HepG2 (cell line): ENCODE measurements around the gene TBC1D12. TPM values are rescaled to one million over a fixed set of nuclear protein-coding genes. Genes with fewer than 3 reads are reported as not detected.

ENCODE experiments used
- BORCS8-MEF2B ChIP-seq: sonication (generic); formaldehyde crosslinking; IDR thresholded peaks from 2 replicates; pipeline ENCODE4 v1.8.0; 2022; ENCODE audit warnings: mild to moderate bottlenecking, missing genetic modification reagents
- HOXA9 ChIP-seq: sonication (generic); formaldehyde crosslinking; IDR thresholded peaks from 2 replicates; pipeline ENCODE4 v1.8.1; 2022; ENCODE audit warnings: missing genetic modification reagents, mild to moderate bottlenecking, moderate library complexity, borderline replicate concordance
- MXI1 ChIP-seq: IDR thresholded peaks from 3 replicates; pipeline ENCODE4 v1.6.1; 2012; ENCODE audit warnings: low read depth, low read length, inconsistent platforms, borderline replicate concordance
- RARG ChIP-seq: sonication (generic); formaldehyde crosslinking; IDR thresholded peaks from 2 replicates; pipeline ENCODE4 v1.4.0; 2020; ENCODE audit warnings: low read depth, mild to moderate bottlenecking, missing genetic modification reagents
- SIN3A ChIP-seq: IDR thresholded peaks from 2 replicates; pipeline ENCODE4 v1.6.1; 2011; ENCODE audit warnings: low read depth, mild to moderate bottlenecking, control low read depth, low read length, borderline replicate concordance
- ZBED4 ChIP-seq: sonication (generic); formaldehyde crosslinking; IDR thresholded peaks from 2 replicates; pipeline ENCODE4 v1.4.0; 2020; ENCODE audit warnings: missing genetic modification reagents, borderline replicate concordance
- ZNF503 ChIP-seq: sonication (generic); formaldehyde crosslinking; IDR thresholded peaks from 2 replicates; pipeline ENCODE4 v1.4.0; 2020; ENCODE audit warnings: missing genetic modification reagents
- ZNF543 ChIP-seq: sonication (generic); formaldehyde crosslinking; IDR thresholded peaks from 2 replicates; pipeline ENCODE4 v1.4.0; 2020; ENCODE audit warnings: mild to moderate bottlenecking, missing genetic modification reagents
- ZNF556 ChIP-seq: sonication (generic); formaldehyde crosslinking; IDR thresholded peaks from 2 replicates; pipeline ENCODE4 v1.4.0; 2020; ENCODE audit warnings: mild to moderate bottlenecking, missing genetic modification reagents, borderline replicate concordance
- ZNF558 ChIP-seq: sonication (generic); formaldehyde crosslinking; IDR thresholded peaks from 2 replicates; pipeline ENCODE4 v1.9.0; 2022; ENCODE audit warnings: mild to moderate bottlenecking, missing genetic modification reagents, borderline replicate concordance
- ZNF678 ChIP-seq: sonication (generic); formaldehyde crosslinking; IDR thresholded peaks from 2 replicates; pipeline ENCODE4 v1.4.0; 2020; ENCODE audit warnings: mild to moderate bottlenecking, missing genetic modification reagents
- ZSCAN12 ChIP-seq: sonication (generic); formaldehyde crosslinking; IDR thresholded peaks from 2 replicates; pipeline ENCODE4 v1.9.0; 2021; ENCODE audit warnings: mild to moderate bottlenecking, missing genetic modification reagents
- polyA plus RNA-seq, 8 experiments: library from polyadenylated mRNA; depleted of rRNA in 3 of 8; stranded (reverse) in 7 of 8; unstranded in 1 of 8; fragments of >200 nt; fragmentation: Illumina TruSeq in 4 of 8; extraction: Trizol in 4 of 8; gene quantifications; 2 replicates each; pipeline versions ENCODE4 v1.2.1 to v1.2.3, GENCODE V29; 2011 to 2016; ENCODE audit warnings: low read depth in 4 of 8, missing spikeins in 1 of 8, mixed read lengths in 1 of 8; ENCODE audit not compliant: insufficient read depth in 1 of 8
- total RNA-seq, 5 experiments: library from RNA; depleted of rRNA; stranded (reverse); fragments of >200 nt; fragmentation: Illumina TruSeq; extraction: Trizol; gene quantifications; 2 replicates each; pipeline ENCODE4 v1.2.3, GENCODE V29; 2016; ENCODE audit warnings: low read depth in 1 of 5
- TF ChIP-seq, protein P1 (sequence below): IDR thresholded peaks from 2 replicates; pipeline ENCODE4 v1.6.1; 2012; ENCODE audit warnings: inconsistent platforms
- TF ChIP-seq, protein P2 (sequence below): sonication (generic); formaldehyde crosslinking; IDR thresholded peaks from 2 replicates; pipeline ENCODE4 v1.8.1; 2022; ENCODE audit warnings: mild to moderate bottlenecking, missing genetic modification reagents
- TF ChIP-seq, protein P3 (sequence below): sonication (generic); formaldehyde crosslinking; IDR thresholded peaks from 2 replicates; pipeline ENCODE4 v1.4.0; 2020; ENCODE audit warnings: missing genetic modification reagents, borderline replicate concordance
- TF ChIP-seq, protein P4 (sequence below): sonication (generic); formaldehyde crosslinking; IDR thresholded peaks from 2 replicates; pipeline ENCODE4 v1.8.0; 2022; ENCODE audit warnings: missing genetic modification reagents, low read depth, mild to moderate bottlenecking, borderline replicate concordance
- TF ChIP-seq, protein P5 (sequence below): sonication (generic); formaldehyde crosslinking; IDR thresholded peaks from 2 replicates; pipeline ENCODE4 v1.5.0; 2020; ENCODE audit warnings: missing genetic modification reagents

Gene TBC1D12
- total and polyA plus RNA-seq, 2 of the 13 experiments (the other 11 are each of a cell fraction or from before 2014, with no cell fraction given) = 5.7 to 6.2 TPM

DNA sequence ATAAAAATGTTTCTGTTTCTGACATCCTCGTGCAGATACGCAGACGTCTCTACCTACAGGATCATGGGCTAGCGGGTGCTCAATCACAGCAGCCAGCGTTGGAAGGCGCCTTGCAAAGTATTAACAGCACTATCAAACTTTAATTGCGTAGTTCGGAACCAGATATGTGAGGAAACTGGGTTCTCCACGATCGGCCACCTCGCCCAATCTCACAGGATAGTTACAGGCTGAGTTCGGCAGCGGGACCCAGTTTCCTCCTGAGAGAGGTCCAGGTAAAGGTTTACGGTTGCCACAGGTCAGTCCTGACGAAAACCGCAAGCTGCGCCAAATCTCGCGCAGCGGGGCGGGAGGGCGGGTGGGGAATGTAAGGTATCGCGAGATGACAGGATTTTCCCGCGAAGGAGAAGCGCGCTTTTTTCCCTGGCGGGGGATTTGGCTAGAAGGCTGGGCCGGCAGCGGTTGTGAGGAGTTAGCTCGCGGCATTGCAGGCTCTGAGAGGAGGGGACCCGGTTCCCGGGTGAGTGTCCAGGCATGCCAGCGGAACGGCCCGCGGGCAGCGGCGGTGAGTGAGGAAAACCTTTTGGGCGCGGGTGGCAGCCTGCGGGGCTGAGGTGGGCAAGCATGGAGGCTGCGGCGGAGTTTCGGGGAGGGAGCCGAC is 143.2 kb downstream of the TBC1D12 start, which contains the start of gene HELLS (continued):
- TF ChIP-seq, protein P1, sequence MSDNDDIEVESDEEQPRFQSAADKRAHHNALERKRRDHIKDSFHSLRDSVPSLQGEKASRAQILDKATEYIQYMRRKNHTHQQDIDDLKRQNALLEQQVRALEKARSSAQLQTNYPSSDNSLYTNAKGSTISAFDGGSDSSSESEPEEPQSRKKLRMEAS = peak; percentile 23
- TF ChIP-seq, protein P2, sequence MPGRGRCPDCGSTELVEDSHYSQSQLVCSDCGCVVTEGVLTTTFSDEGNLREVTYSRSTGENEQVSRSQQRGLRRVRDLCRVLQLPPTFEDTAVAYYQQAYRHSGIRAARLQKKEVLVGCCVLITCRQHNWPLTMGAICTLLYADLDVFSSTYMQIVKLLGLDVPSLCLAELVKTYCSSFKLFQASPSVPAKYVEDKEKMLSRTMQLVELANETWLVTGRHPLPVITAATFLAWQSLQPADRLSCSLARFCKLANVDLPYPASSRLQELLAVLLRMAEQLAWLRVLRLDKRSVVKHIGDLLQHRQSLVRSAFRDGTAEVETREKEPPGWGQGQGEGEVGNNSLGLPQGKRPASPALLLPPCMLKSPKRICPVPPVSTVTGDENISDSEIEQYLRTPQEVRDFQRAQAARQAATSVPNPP = no peak
- TF ChIP-seq BORCS8-MEF2B (CRISPR knock-in tag) (0 out of 2 replicates have a peak, but pooled peaks have one; percentile 19), ZNF503 (peak; percentile 28; the same call in 1 of the 2 replicates), HOXA9 (CRISPR knock-in tag) (peak; percentile 48; the same call in 1 of the 2 replicates), ZNF556 (CRISPR knock-in tag) (0 out of 2 replicates have a peak, but pooled peaks have one; percentile 43), ZBED4 (CRISPR knock-in tag) (peak; percentile 84), ZNF678 (0 out of 2 replicates have a peak, but pooled peaks have one; percentile 56), RARG (CRISPR knock-in tag) (no peak), ZNF558 (peak; percentile 61; the same call in 1 of the 2 replicates), ZSCAN12 (CRISPR knock-in tag) (no peak), MXI1 (0 out of 3 replicates have a peak, but pooled peaks have one; percentile 69), ZNF543 (CRISPR knock-in tag) (peak; percentile 52; the same call in 1 of the 2 replicates), SIN3A (peak; percentile 93; the same call in 1 of the 2 replicates)
- TF ChIP-seq, protein P3, sequence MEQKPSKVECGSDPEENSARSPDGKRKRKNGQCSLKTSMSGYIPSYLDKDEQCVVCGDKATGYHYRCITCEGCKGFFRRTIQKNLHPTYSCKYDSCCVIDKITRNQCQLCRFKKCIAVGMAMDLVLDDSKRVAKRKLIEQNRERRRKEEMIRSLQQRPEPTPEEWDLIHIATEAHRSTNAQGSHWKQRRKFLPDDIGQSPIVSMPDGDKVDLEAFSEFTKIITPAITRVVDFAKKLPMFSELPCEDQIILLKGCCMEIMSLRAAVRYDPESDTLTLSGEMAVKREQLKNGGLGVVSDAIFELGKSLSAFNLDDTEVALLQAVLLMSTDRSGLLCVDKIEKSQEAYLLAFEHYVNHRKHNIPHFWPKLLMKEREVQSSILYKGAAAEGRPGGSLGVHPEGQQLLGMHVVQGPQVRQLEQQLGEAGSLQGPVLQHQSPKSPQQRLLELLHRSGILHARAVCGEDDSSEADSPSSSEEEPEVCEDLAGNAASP (CRISPR knock-in tag) = peak; percentile 18; the same call in 1 of the 2 replicates
- TF ChIP-seq, protein P4, sequence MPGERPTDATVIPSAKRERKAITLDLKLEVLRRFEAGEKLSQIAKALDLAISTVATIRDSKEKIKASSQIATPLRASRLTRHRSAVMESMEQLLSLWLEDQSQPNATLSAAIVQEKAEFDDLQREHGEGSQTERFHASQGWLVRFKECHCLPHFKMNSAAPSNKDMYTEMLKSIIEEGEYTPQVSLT (CRISPR knock-in tag) = no peak
- TF ChIP-seq, protein P5, sequence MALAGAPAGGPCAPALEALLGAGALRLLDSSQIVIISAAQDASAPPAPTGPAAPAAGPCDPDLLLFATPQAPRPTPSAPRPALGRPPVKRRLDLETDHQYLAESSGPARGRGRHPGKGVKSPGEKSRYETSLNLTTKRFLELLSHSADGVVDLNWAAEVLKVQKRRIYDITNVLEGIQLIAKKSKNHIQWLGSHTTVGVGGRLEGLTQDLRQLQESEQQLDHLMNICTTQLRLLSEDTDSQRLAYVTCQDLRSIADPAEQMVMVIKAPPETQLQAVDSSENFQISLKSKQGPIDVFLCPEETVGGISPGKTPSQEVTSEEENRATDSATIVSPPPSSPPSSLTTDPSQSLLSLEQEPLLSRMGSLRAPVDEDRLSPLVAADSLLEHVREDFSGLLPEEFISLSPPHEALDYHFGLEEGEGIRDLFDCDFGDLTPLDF = peak; percentile 98
